ENCODE measurements around the gene PFN3.

DNA sequence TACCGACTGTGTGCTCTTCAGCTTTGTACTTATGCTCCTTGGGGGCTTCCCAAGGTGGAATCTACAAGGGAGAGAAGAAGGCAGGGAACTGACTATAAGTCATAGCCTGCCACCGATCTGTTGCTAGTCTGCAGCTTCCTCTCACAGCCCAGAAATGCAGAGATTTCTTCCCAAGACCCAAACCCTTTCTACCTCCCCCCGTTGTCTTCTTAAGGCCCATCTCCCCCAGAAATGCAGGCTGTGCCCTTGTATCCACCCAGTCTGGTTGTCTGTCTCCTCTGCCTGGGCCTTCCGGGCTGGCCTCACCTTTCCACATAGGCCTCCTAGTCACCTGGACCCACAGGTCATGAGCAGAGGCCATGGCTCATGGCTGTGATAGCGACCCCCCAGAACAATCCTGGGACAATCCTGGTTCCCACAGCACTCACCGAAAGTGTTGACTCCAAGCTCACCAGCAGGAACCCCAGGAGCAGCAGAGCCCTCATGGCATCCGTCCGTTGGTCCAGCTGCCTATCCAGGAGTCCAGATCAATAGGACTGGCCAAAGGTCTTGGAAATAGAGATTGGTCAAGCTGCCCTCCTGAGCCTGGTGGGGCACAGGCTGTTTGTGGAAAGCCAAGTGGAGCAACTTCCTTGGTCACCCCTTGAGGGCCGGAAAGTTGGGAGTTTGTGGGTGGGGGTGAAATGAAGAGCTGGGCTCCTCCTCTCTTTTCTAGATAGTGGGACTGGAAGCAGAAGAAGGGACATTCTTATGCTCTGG, 8.8 kb upstream of the PFN3 start, which contains the start of gene F12:
- TF ChIP-seq CTCF (IDR thresholded peaks at IDR 0.05) (no peak), POLR2A (IDR thresholded peaks at IDR 0.05) (no peak)
